BLaER1 treated with 17β-estradiol and CSF1 and Interleukin-3, amounts not matched to agents 10 nM and 100 nM (cell line): Measurements from ENCODE around the gene PXN.
A peak's percentile ranks its signal among the peaks of the same experiment; 100 is the strongest.
"Not testable (repeated sequence)": the region's sequence is repeated elsewhere in the genome, so short reads cannot be mapped to it uniquely, and the experiment has no call there.

Experiments
- H3K27ac ChIP-seq, 11 experiments: shearing (Covaris generic); formaldehyde crosslinking; 2 replicates each; pipeline ENCODE4 v1.8.1; 2022
- H3K27me3 ChIP-seq, 11 experiments: shearing (Covaris generic); formaldehyde crosslinking; 2 replicates each; pipeline ENCODE4 v1.8.1; 2022
- H3K36me3 ChIP-seq, 11 experiments: shearing (Covaris generic); formaldehyde crosslinking; 2 replicates each; pipeline ENCODE4 v1.8.1; 2022
- H3K4me1 ChIP-seq, 10 experiments: shearing (Covaris generic); formaldehyde crosslinking; 2 replicates each; pipeline ENCODE4 v1.8.1; 2022
- H3K4me2 ChIP-seq, 11 experiments: shearing (Covaris generic); formaldehyde crosslinking; 2 replicates each; pipeline ENCODE4 v1.8.1; 2022
- H3K4me3 ChIP-seq, 10 experiments: shearing (Covaris generic); formaldehyde crosslinking; 2 replicates each; pipeline ENCODE4 v1.8.1; 2022
- H3K9ac ChIP-seq, 11 experiments: shearing (Covaris generic); formaldehyde crosslinking; 2 replicates each; pipeline ENCODE4 v1.8.1; 2022
- H3K9me3 ChIP-seq, 11 experiments: shearing (Covaris generic); formaldehyde crosslinking; replicated peaks in 1 of 11; 2 replicates each; pipeline ENCODE4 v1.8.1; 2022
- H4K20me1 ChIP-seq, 11 experiments: shearing (Covaris generic); formaldehyde crosslinking; 2 replicates each; pipeline ENCODE4 v1.8.1; 2022
- Cebpa-rat ChIP-seq, 11 experiments: shearing (Covaris generic); IDR thresholded peaks; 2 replicates each; pipeline ENCODE4 v1.8.1; 2022

Gene PXN

DNA sequence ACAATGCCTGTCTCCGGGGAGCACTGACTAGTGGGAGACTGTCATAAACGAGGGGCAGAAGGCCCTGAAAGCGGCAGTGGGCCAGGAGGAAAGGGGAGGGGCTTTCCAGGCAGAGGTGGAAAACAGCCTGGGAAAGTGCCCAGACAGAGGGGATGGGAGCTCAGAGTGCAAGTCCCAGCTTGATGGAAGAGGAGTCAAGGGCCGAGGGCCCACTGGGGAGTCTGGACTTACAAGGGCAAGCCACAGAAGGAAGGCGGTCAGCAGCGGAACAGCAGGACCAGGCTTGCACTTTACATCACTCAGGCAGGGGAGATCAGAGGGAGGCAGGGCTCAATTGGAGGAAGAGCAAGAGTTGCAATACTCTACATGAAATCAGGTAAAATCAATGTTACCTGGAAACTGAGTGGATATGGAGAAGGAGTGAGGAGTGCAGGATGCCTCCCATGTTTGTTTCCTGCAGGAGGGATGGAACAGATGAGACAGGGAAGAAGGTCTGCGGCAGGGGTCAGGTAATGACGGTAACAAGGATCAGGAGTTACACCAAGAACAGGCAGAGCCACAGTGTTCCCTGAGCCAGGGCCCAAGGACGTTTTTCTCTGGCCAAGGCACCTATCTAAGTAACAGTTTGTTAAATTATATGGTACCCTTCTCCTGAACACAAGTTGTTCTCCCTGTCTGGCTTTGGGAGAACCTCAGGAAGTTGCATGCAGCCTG, 23.8 kb downstream of the PXN start:
- peak overlapping the region in 1 of 11 experiments; percentile 1; a peak in 1 of 22 replicates for H3K9ac ChIP-seq
- H3K4me2 ChIP-seq = peak overlapping the region in 10 of 11 experiments; percentile 2 to 97 (median 38); a peak in 13 of 22 replicates
- H4K20me1 ChIP-seq = peaks cover 24 to 86% (median 66%) of the 10 kb centered on the region in 11 experiments; a peak in 21 of 22 replicates
- peaks cover 0 to 44% (median 0%) of the 10 kb centered on the region in 11 experiments; a peak in 8 of 22 replicates for H3K36me3 ChIP-seq
- peaks cover 48 to 88% (median 61%) of the 10 kb centered on the region in 10 experiments for H3K4me1 ChIP-seq
- TF ChIP-seq Cebpa-rat (IDR thresholded peaks at IDR 0.05) = no peak
- no peak overlapping the region for H3K4me3 ChIP-seq
- no peak overlapping the region for H3K27ac ChIP-seq
- no peaks in the 10 kb centered on the region for H3K9me3 ChIP-seq
- no peaks in the 10 kb centered on the region; a peak in 1 of 22 replicates for H3K27me3 ChIP-seq

GRCh38 chr12:120240495-120240833, 25.1 kb downstream of the PXN start:
- no peak overlapping the region for H3K27ac ChIP-seq
- peak overlapping the region; percentile 20 to 97 (median 47); a peak in 21 of 22 replicates for H3K4me2 ChIP-seq
- H3K9me3 ChIP-seq = no peaks in the 10 kb centered on the region
- H3K27me3 ChIP-seq = no peaks in the 10 kb centered on the region
- peaks cover 22 to 83% (median 55%) of the 10 kb centered on the region in 11 experiments; a peak in 19 of 22 replicates for H4K20me1 ChIP-seq
- peaks cover 0 to 44% (median 0%) of the 10 kb centered on the region in 11 experiments; a peak in 8 of 22 replicates for H3K36me3 ChIP-seq
- 0 out of 22 replicates have a peak overlapping the region, but pooled peaks of 1 of the 11 experiments have one; percentile 19 for H3K9ac ChIP-seq
- no peak overlapping the region for H3K4me3 ChIP-seq
- TF ChIP-seq Cebpa-rat (IDR thresholded peaks at IDR 0.05) = no peak
- peaks cover 60 to 93% (median 73%) of the 10 kb centered on the region in 10 experiments for H3K4me1 ChIP-seq

DNA sequence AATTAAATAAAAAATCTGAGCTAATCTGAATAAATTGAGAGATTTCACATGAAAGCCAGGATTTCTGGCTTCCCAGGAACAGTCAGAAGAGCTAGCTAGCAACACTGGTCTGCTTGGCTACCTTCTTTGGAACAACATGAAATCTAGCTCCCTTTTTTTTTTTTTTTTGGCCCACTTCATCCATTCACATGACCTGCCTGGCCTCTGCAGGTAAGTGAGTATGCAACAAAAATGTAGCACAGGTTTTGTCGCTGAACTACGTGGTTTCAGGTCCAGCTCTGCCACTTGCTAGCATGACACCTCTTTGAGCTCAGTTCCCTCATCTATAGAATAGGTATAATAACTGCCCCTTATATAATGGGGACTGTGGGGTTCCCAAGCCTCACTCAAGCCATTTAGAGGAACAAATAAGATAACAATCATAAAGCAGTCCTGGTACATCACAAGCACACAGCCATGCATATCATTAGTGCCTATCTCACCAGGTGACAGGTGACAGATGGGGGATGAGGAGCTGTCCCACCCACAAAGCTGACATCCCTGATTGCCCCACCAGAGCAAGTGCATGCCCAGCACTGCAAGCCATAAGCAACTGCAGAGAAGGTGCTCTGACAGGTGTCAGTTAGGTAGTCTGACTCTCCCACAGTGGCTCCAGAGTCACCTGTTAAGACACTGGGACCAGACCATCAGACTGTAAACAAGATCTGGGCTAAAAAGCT, 25.6 kb downstream of the PXN start:
- Histone ChIP-seq H3K27ac (no peak overlapping the region), H3K9me3 (no peaks in the 10 kb centered on the region), H4K20me1 (peaks cover 24 to 85% (median 49%) of the 10 kb centered on the region in 11 experiments; a peak in 19 of 22 replicates), H3K4me3 (no peak overlapping the region), H3K4me2 (peak overlapping the region in 10 of 11 experiments; percentile 20 to 97 (median 47); a peak in 17 of 22 replicates), H3K4me1 (peaks cover 66 to 94% (median 79%) of the 10 kb centered on the region in 10 experiments), H3K36me3 (peaks cover 0 to 43% (median 0%) of the 10 kb centered on the region in 11 experiments; a peak in 8 of 22 replicates), H3K9ac (no peak overlapping the region), H3K27me3 (no peaks in the 10 kb centered on the region)
- TF ChIP-seq Cebpa-rat (IDR thresholded peaks at IDR 0.05) = no peak

- Histone ChIP-seq H3K4me1 (peaks cover 76 to 100% (median 89%) of the 10 kb centered on the region in 10 experiments), H4K20me1 (peaks cover 22 to 90% (median 43%) of the 10 kb centered on the region in 11 experiments; a peak in 19 of 22 replicates), H3K9ac (peak overlapping the region in 7 of 11 experiments; percentile 29 to 70 (median 58); a peak in 10 of 22 replicates), H3K27ac (peak overlapping the region in 10 of 11 experiments; percentile 71 to 87 (median 80); a peak in 19 of 22 replicates), H3K27me3 (no peaks in the 10 kb centered on the region), H3K4me3 (peak overlapping the region in 2 of 10 experiments; percentile 46 to 56; a peak in 4 of 20 replicates), H3K36me3 (peaks cover 0 to 37% (median 0%) of the 10 kb centered on the region in 11 experiments; a peak in 8 of 22 replicates), H3K4me2 (peak overlapping the region; percentile 78 to 97 (median 90)), H3K9me3 (no peaks in the 10 kb centered on the region)
- TF ChIP-seq Cebpa-rat (IDR thresholded peaks at IDR 0.05) = no peak
Measured at GRCh38 chr12:120238839-120239445, 26.6 kb downstream of the PXN start.

GRCh38 chr12:120238217-120238616, 27.3 kb downstream of the PXN start:
- H3K4me1 ChIP-seq = peaks cover 83 to 100% (median 96%) of the 10 kb centered on the region in 10 experiments
- H4K20me1 ChIP-seq = peaks cover 22 to 83% (median 35%) of the 10 kb centered on the region in 11 experiments; a peak in 19 of 22 replicates
- H3K27me3 ChIP-seq = no peaks in the 10 kb centered on the region
- peaks cover 0 to 30% (median 0%) of the 10 kb centered on the region in 11 experiments; a peak in 7 of 22 replicates for H3K36me3 ChIP-seq
- no peaks in the 10 kb centered on the region for H3K9me3 ChIP-seq
- peak overlapping the region; percentile 78 to 97 (median 90) for H3K4me2 ChIP-seq
- TF ChIP-seq Cebpa-rat (IDR thresholded peaks at IDR 0.05) = no peak
- peak overlapping the region; percentile 47 to 87 (median 79); a peak in 21 of 22 replicates for H3K27ac ChIP-seq
- peak overlapping the region in 8 of 10 experiments; percentile 0 to 56 (median 21); a peak in 11 of 20 replicates for H3K4me3 ChIP-seq
- H3K9ac ChIP-seq = peak overlapping the region; percentile 42 to 70 (median 64); a peak in 21 of 22 replicates

GRCh38 chr12:120237360-120238171, 28.0 kb downstream of the PXN start:
- TF ChIP-seq Cebpa-rat (IDR thresholded peaks at IDR 0.05) = no peak
- H3K4me1 ChIP-seq = peaks cover 88 to 100% (median 98%) of the 10 kb centered on the region in 10 experiments
- H3K27ac ChIP-seq = peak overlapping the region; percentile 47 to 87 (median 79)

GRCh38 chr12:120236809-120237208, 28.7 kb downstream of the PXN start:
- H3K4me1 ChIP-seq = peaks cover 90 to 100% (median 99%) of the 10 kb centered on the region in 10 experiments

More at GRCh38 chr12:120237360-120238171, 28.0 kb downstream of the PXN start:
- Histone ChIP-seq H4K20me1 (peaks cover 22 to 76% (median 30%) of the 10 kb centered on the region in 11 experiments; a peak in 19 of 22 replicates), H3K9me3 (no peaks in the 10 kb centered on the region), H3K4me2 (peak overlapping the region; percentile 78 to 97 (median 90)), H3K27me3 (no peaks in the 10 kb centered on the region), H3K36me3 (peaks cover 0 to 23% (median 0%) of the 10 kb centered on the region in 11 experiments; a peak in 7 of 22 replicates), H3K4me3 (peak overlapping the region in 8 of 10 experiments; percentile 0 to 56 (median 21); a peak in 10 of 20 replicates), H3K9ac (peak overlapping the region; percentile 42 to 70 (median 64); a peak in 21 of 22 replicates)

More at GRCh38 chr12:120236809-120237208, 28.7 kb downstream of the PXN start:
- H3K4me3 ChIP-seq = 0 out of 20 replicates have a peak overlapping the region, but pooled peaks of 1 of the 10 experiments have one; percentile 46
- H3K4me2 ChIP-seq = peak overlapping the region; percentile 78 to 97 (median 90)
- H3K9me3 ChIP-seq, H3K27me3 ChIP-seq: not testable (repeated sequence)
- peaks cover 0 to 18% (median 0%) of the 10 kb centered on the region in 11 experiments; a peak in 7 of 22 replicates for H3K36me3 ChIP-seq
- H4K20me1 ChIP-seq = peaks cover 16 to 69% (median 23%) of the 10 kb centered on the region in 11 experiments; a peak in 18 of 22 replicates
- peak overlapping the region in 2 of 11 experiments; percentile 49 to 68; a peak in 4 of 22 replicates for H3K9ac ChIP-seq
- peak overlapping the region in 10 of 11 experiments; percentile 71 to 87 (median 80); a peak in 15 of 22 replicates for H3K27ac ChIP-seq
